K562 (cell line): Measurements from ENCODE around the gene SH3BP4. TPM values are rescaled to one million over a fixed set of nuclear protein-coding genes. Genes with fewer than 3 reads are reported as not detected.

Experiments
- MTA2 ChIP-seq: fragments of 450-650 bp; IDR thresholded peaks from 2 replicates; pipeline ENCODE4 v1.6.1; 2016; ENCODE audit warnings: low read depth
- THAP12 ChIP-seq: fragments of 250-450 bp; sonication (Bioruptor Pico); IDR thresholded peaks from 2 replicates; pipeline ENCODE4 v1.9.0; 2021; ENCODE audit warnings: mild to moderate bottlenecking, inconsistent platforms
- ZBTB8A ChIP-seq: fragments of 450-650 bp; IDR thresholded peaks from 2 replicates; pipeline ENCODE4 v1.6.1; 2018; ENCODE audit warnings: mild to moderate bottlenecking, moderate library complexity; ENCODE audit not compliant: partially characterized antibody
- polyA plus RNA-seq, 8 experiments: library from polyadenylated mRNA; depleted of rRNA in 4 of 8; stranded (reverse) in 5 of 8; unstranded in 3 of 8; fragments of >200 nt; fragmentation: Nextera tagmentation in 2 of 8; fragmentation: Illumina TruSeq in 1 of 8; extraction: Ambion mirVana in 2 of 8; extraction: Trizol in 1 of 8; gene quantifications; 2 replicates each; pipeline versions ENCODE4 v1.2.1 to v1.2.3, GENCODE V29; 2011 to 2014; ENCODE audit warnings: inconsistent platforms in 1 of 8, missing spikeins in 1 of 8
- total RNA-seq, 7 experiments: library from RNA; depleted of rRNA in 6 of 7; stranded (reverse); fragments of >200 nt in 6 of 7; fragmentation: Illumina TruSeq in 2 of 7; extraction: Trizol in 2 of 7; gene quantifications; 2 replicates each; pipeline versions ENCODE4 v1.2.1 to v1.2.3, GENCODE V29; 2011 to 2021; ENCODE audit warnings: low replicate concordance in 1 of 7
- TF ChIP-seq, protein P1 (sequence below): IDR thresholded peaks from 2 replicates; pipeline ENCODE4 v1.6.1; 2011; ENCODE audit warnings: borderline replicate concordance, low read depth, mild to moderate bottlenecking, moderate library complexity, low read length; ENCODE audit not compliant: insufficient read depth, poor library complexity, severe bottlenecking

The SH3BP4 gene
- total and polyA plus RNA-seq, 9 of the 15 experiments (the other 6 are each of a cell fraction or from before 2014, with no cell fraction given) = 0.03 to 0.28 (median 0.27) TPM; not detected in 6

- TF ChIP-seq, protein P1, sequence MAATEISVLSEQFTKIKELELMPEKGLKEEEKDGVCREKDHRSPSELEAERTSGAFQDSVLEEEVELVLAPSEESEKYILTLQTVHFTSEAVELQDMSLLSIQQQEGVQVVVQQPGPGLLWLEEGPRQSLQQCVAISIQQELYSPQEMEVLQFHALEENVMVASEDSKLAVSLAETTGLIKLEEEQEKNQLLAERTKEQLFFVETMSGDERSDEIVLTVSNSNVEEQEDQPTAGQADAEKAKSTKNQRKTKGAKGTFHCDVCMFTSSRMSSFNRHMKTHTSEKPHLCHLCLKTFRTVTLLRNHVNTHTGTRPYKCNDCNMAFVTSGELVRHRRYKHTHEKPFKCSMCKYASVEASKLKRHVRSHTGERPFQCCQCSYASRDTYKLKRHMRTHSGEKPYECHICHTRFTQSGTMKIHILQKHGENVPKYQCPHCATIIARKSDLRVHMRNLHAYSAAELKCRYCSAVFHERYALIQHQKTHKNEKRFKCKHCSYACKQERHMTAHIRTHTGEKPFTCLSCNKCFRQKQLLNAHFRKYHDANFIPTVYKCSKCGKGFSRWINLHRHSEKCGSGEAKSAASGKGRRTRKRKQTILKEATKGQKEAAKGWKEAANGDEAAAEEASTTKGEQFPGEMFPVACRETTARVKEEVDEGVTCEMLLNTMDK = no peak
- no peak for TF ChIP-seq ZBTB8A
- no peak for TF ChIP-seq THAP12 (CRISPR knock-in tag)
- TF ChIP-seq MTA2 = no peak
Measured at GRCh38 chr2:234960175-234961088, 8.6 kb downstream of the SH3BP4 start (continued).
